ENCODE measurements around the gene CRMP1. TPM values are rescaled to one million over a fixed set of nuclear protein-coding genes. Genes with fewer than 3 reads are reported as not detected.

CRMP1 gene
- total RNA-seq, 2 experiments from 2014 or later: not detected

- no peak overlapping the region for H3K4me3 Mint-ChIP-seq
- H3K27me3 Mint-ChIP-seq: peaks cover 49% of the 10 kb centered on the region
- DNase-seq: no peak
- peaks cover 3% of the 10 kb centered on the region for H3K9me3 Mint-ChIP-seq
- intact Hi-C loops (cut with micrococcal nuclease): no loop called here
- peaks cover 6% of the 10 kb centered on the region for H3K4me1 Mint-ChIP-seq (ENCODE audit: low read depth)
- ChIA-PET CTCF (no interaction called here), POLR2A (no interaction called here)
- no peak overlapping the region for H3K27ac Mint-ChIP-seq
- H3K36me3 Mint-ChIP-seq: no peaks in the 10 kb centered on the region
Observed at GRCh38 chr4:5892323-5893003, 423 bp downstream of the CRMP1 start.

GRCh38 chr4:5891563-5892322 lies 1.1 kb downstream of the CRMP1 start:
- H3K4me1 Mint-ChIP-seq (ENCODE audit: low read depth): peaks cover 6% of the 10 kb centered on the region
- peaks cover 56% of the 10 kb centered on the region for H3K27me3 Mint-ChIP-seq
- H3K27ac Mint-ChIP-seq: no peak overlapping the region
- H3K9me3 Mint-ChIP-seq: no peaks in the 10 kb centered on the region
- no peak overlapping the region for H3K4me3 Mint-ChIP-seq
- no peaks in the 10 kb centered on the region for H3K36me3 Mint-ChIP-seq
- ChIA-PET CTCF (no interaction called here), POLR2A (no interaction called here)
- intact Hi-C loops (cut with micrococcal nuclease): no loop called here
- DNase-seq: no peak

GRCh38 chr4:5890063-5890727 lies 2.7 kb downstream of the CRMP1 start:
- Mint-ChIP-seq H3K4me1 (ENCODE audit: low read depth) (peaks cover 6% of the 10 kb centered on the region), H3K4me3 (no peak overlapping the region), H3K9me3 (no peaks in the 10 kb centered on the region), H3K27me3 (peaks cover 66% of the 10 kb centered on the region), H3K36me3 (no peaks in the 10 kb centered on the region), H3K27ac (no peak overlapping the region)
- no peak for DNase-seq
- intact Hi-C loops (cut with micrococcal nuclease): no loop called here
- POLR2A ChIA-PET: no interaction called here
- CTCF ChIA-PET: no interaction called here

- Mint-ChIP-seq H3K27me3 (peaks cover 71% of the 10 kb centered on the region), H3K9me3 (no peaks in the 10 kb centered on the region), H3K27ac (no peak overlapping the region), H3K4me3 (no peak overlapping the region), H3K36me3 (no peaks in the 10 kb centered on the region), H3K4me1 (ENCODE audit: low read depth) (peaks cover 6% of the 10 kb centered on the region)
- no peak for DNase-seq
- ChIA-PET POLR2A (no interaction called here), CTCF (no interaction called here)
- intact Hi-C loops (cut with micrococcal nuclease): no loop called here
Observed at GRCh38 chr4:5889002-5889696, 3.7 kb downstream of the CRMP1 start.

GRCh38 chr4:5888222-5889001 lies 4.5 kb downstream of the CRMP1 start:
- ChIA-PET CTCF (no interaction called here), POLR2A (no interaction called here)
- Mint-ChIP-seq H3K27ac (no peak overlapping the region), H3K4me3 (no peak overlapping the region), H3K36me3 (no peaks in the 10 kb centered on the region), H3K27me3 (peaks cover 67% of the 10 kb centered on the region), H3K9me3 (no peaks in the 10 kb centered on the region), H3K4me1 (ENCODE audit: low read depth) (peaks cover 6% of the 10 kb centered on the region)
- no peak for DNase-seq
- intact Hi-C loops (cut with micrococcal nuclease): no loop called here

- Mint-ChIP-seq H3K4me1 (ENCODE audit: low read depth) (peaks cover 4% of the 10 kb centered on the region), H3K36me3 (no peaks in the 10 kb centered on the region), H3K27me3 (peaks cover 70% of the 10 kb centered on the region), H3K27ac (no peak overlapping the region), H3K4me3 (no peak overlapping the region), H3K9me3 (no peaks in the 10 kb centered on the region)
- no peak for DNase-seq
- ChIA-PET CTCF (no interaction called here), POLR2A (no interaction called here)
- intact Hi-C loops (cut with micrococcal nuclease): no loop called here
Observed at GRCh38 chr4:5887361-5888221, 5.3 kb downstream of the CRMP1 start.

- intact Hi-C loops (cut with micrococcal nuclease): no loop called here
- H3K4me3 Mint-ChIP-seq: no peak overlapping the region
- ChIA-PET CTCF (no interaction called here), POLR2A (no interaction called here)
- peaks cover 71% of the 10 kb centered on the region for H3K27me3 Mint-ChIP-seq
- no peak for DNase-seq
- no peaks in the 10 kb centered on the region for H3K9me3 Mint-ChIP-seq
- peaks cover 4% of the 10 kb centered on the region for H3K4me1 Mint-ChIP-seq (ENCODE audit: low read depth)
- H3K27ac Mint-ChIP-seq: no peak overlapping the region
- H3K36me3 Mint-ChIP-seq: no peaks in the 10 kb centered on the region
Observed at GRCh38 chr4:5887011-5887360, 5.9 kb downstream of the CRMP1 start.

GRCh38 chr4:5885733-5886132 lies 7.2 kb downstream of the CRMP1 start:
- DNase-seq: no peak
- Mint-ChIP-seq H3K4me3 (no peak overlapping the region), H3K9me3 (no peaks in the 10 kb centered on the region), H3K36me3 (no peaks in the 10 kb centered on the region), H3K27me3 (peaks cover 64% of the 10 kb centered on the region), H3K27ac (no peak overlapping the region), H3K4me1 (ENCODE audit: low read depth) (peaks cover 4% of the 10 kb centered on the region)
- CTCF ChIA-PET: no interaction called here
- POLR2A ChIA-PET: no interaction called here
- intact Hi-C loops (cut with micrococcal nuclease): no loop called here

GRCh38 chr4:5884796-5885195 lies 8.1 kb downstream of the CRMP1 start:
- POLR2A ChIA-PET: no interaction called here

GRCh38 chr4:5883916-5884315 lies 9.0 kb downstream of the CRMP1 start:
- DNase-seq: no peak
- H3K27me3 Mint-ChIP-seq: peaks cover 53% of the 10 kb centered on the region
- CTCF ChIA-PET: no interaction called here
- no peak overlapping the region for H3K4me3 Mint-ChIP-seq
- POLR2A ChIA-PET: no interaction called here
- H3K9me3 Mint-ChIP-seq: no peaks in the 10 kb centered on the region
- no peaks in the 10 kb centered on the region for H3K36me3 Mint-ChIP-seq
- H3K27ac Mint-ChIP-seq: no peak overlapping the region
- intact Hi-C loops (cut with micrococcal nuclease): no loop called here
- H3K4me1 Mint-ChIP-seq (ENCODE audit: low read depth): peaks cover 3% of the 10 kb centered on the region

More at GRCh38 chr4:5884796-5885195, 8.1 kb downstream of the CRMP1 start:
- Mint-ChIP-seq H3K9me3 (no peaks in the 10 kb centered on the region), H3K27me3 (peaks cover 62% of the 10 kb centered on the region), H3K36me3 (no peaks in the 10 kb centered on the region), H3K4me1 (ENCODE audit: low read depth) (peaks cover 4% of the 10 kb centered on the region), H3K4me3 (no peak overlapping the region), H3K27ac (no peak overlapping the region)
- CTCF ChIA-PET: no interaction called here
- intact Hi-C loops (cut with micrococcal nuclease): no loop called here
- DNase-seq: no peak

- no peak overlapping the region for H3K4me3 Mint-ChIP-seq
- H3K9me3 Mint-ChIP-seq: no peaks in the 10 kb centered on the region
- POLR2A ChIA-PET: no interaction called here
- intact Hi-C loops (cut with micrococcal nuclease): no loop called here
- H3K4me1 Mint-ChIP-seq (ENCODE audit: low read depth): no peaks in the 10 kb centered on the region
- CTCF ChIA-PET: interaction anchor here (0.8 kb wide), 1 partner anchor 748 kb away, joined by 3 read pairs; no protein-coding TSS in a partner anchor
- peaks cover 51% of the 10 kb centered on the region for H3K27me3 Mint-ChIP-seq
- no peaks in the 10 kb centered on the region for H3K36me3 Mint-ChIP-seq
- no peak for DNase-seq
- H3K27ac Mint-ChIP-seq: no peak overlapping the region
Observed at GRCh38 chr4:5882947-5883346, 9.9 kb downstream of the CRMP1 start.

Data from activated CD4-positive, alpha-beta memory T cell treated with anti-CD3 and anti-CD28 coated beads for 36 hours (primary cell).